Measurements from ENCODE around the gene PRPF18.

GRCh38 chr10:13597909-13598308, 11.1 kb downstream of the PRPF18 start:
- no peak for TF ChIP-seq HDGF (IDR thresholded peaks at IDR 0.05; ENCODE audit: borderline replicate concordance)
- no peak for TF ChIP-seq BHLHE40 (IDR thresholded peaks at IDR 0.05; ENCODE audit: borderline replicate concordance)
- no peak for TF ChIP-seq ELF4 (IDR thresholded peaks at IDR 0.05)
- TF ChIP-seq ARNT (IDR thresholded peaks at IDR 0.05): no peak
- no peak for TF ChIP-seq FOXM1 (IDR thresholded peaks at IDR 0.05; ENCODE audit: borderline replicate concordance)
- no peak for TF ChIP-seq FOXA1 (IDR thresholded peaks at IDR 0.05)
- no peak for TF ChIP-seq SUZ12 (IDR thresholded peaks at IDR 0.05)
- TF ChIP-seq NFRKB (IDR thresholded peaks at IDR 0.05): no peak
- no peak for TF ChIP-seq SP1 (IDR thresholded peaks at IDR 0.05)
- TF ChIP-seq ZNF384 (IDR thresholded peaks at IDR 0.05): no peak
- no peak for TF ChIP-seq FOXK2 (IDR thresholded peaks at IDR 0.05)
- no peak for TF ChIP-seq L3MBTL2 (conservative IDR thresholded peaks at IDR 0.05)
- TF ChIP-seq CTBP1 (IDR thresholded peaks at IDR 0.05; ENCODE audit: borderline replicate concordance): no peak
- TF ChIP-seq TARDBP (IDR thresholded peaks at IDR 0.05): no peak
